Loucy (cell line): ENCODE results near the gene SRPK1.

Source experiments
- EZH2phosphoT487 ChIP-seq: fragments of 200-600 bp; IDR thresholded peaks from 2 replicates; pipeline ENCODE4 v1.6.1; 2018; ENCODE audit warnings: antibody characterized with exemption, mild to moderate bottlenecking, moderate library complexity, borderline replicate concordance
- TF ChIP-seq, protein P1 (sequence below): fragments of 200-600 bp; sonication (generic); conservative IDR thresholded peaks from 2 replicates; pipeline ENCODE4 v1.5.1; 2014; ENCODE audit warnings: mild to moderate bottlenecking, antibody characterized with exemption, low read length

DNA sequence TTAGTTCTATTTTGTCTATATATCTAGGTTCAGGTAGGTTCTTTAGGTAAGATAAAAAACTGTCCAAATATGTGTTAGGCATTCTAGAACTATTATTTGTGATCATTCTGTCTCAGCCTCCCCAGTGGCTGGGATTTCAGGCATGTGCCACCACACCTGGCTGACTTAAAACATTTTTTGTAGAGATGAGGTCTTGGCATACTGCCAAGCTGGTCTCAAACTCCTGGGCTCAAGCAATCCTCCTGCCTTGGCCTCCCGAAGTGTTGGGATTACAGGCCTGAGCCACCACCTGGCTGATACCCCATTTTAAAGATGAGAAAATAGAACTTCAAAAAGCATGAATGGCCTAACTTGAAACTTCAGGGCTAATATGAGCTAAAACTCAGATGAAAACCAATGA, 81.9 kb downstream of the SRPK1 start:
- TF ChIP-seq, protein P1, sequence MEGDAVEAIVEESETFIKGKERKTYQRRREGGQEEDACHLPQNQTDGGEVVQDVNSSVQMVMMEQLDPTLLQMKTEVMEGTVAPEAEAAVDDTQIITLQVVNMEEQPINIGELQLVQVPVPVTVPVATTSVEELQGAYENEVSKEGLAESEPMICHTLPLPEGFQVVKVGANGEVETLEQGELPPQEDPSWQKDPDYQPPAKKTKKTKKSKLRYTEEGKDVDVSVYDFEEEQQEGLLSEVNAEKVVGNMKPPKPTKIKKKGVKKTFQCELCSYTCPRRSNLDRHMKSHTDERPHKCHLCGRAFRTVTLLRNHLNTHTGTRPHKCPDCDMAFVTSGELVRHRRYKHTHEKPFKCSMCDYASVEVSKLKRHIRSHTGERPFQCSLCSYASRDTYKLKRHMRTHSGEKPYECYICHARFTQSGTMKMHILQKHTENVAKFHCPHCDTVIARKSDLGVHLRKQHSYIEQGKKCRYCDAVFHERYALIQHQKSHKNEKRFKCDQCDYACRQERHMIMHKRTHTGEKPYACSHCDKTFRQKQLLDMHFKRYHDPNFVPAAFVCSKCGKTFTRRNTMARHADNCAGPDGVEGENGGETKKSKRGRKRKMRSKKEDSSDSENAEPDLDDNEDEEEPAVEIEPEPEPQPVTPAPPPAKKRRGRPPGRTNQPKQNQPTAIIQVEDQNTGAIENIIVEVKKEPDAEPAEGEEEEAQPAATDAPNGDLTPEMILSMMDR: no peak
- no peak for TF ChIP-seq EZH2phosphoT487
